Brain microvascular endothelial cell (primary cell): Measurements from ENCODE around the gene SLC44A1.

Experiments used
- DNase-seq: peaks from one replicate; pipeline ENCODE4 v3.0.0-alpha.2; 2020
- H3K27ac ChIP-seq: fragments of 250-450 bp; sonication (Bioruptor Pico); 2 replicates; pipeline ENCODE4 v1.5.1; 2020; ENCODE audit warnings: mild to moderate bottlenecking, moderate library complexity
- H3K27me3 ChIP-seq: fragments of 250-450 bp; sonication (Bioruptor Pico); replicated peaks from 2 replicates; pipeline ENCODE4 v1.5.1; 2020; ENCODE audit warnings: mild to moderate bottlenecking
- H3K36me3 ChIP-seq: fragments of 250-450 bp; sonication (Bioruptor Pico); replicated peaks from 2 replicates; pipeline ENCODE4 v1.5.1; 2020; ENCODE audit warnings: mild to moderate bottlenecking
- H3K4me3 ChIP-seq: 2 replicates; pipeline ENCODE4 v1.5.1; 2011; ENCODE audit warnings: low read depth, mild to moderate bottlenecking, control low read depth, low read length, moderate library complexity
- in situ Hi-C: cut with HindIII; loops from 2 replicates; pipeline ENCODE4 v1.10.0; 2017; ENCODE audit warnings: low sequenced_read_pairs, low pct_ligation_motif_present
- TF ChIP-seq, protein P1 (sequence below): IDR thresholded peaks from 2 replicates; pipeline ENCODE4 v1.5.1; 2011; ENCODE audit warnings: low read depth, mild to moderate bottlenecking, moderate library complexity, low read length, control low read depth, inconsistent platforms; ENCODE audit errors: missing control alignments

The SLC44A1 gene

DNA sequence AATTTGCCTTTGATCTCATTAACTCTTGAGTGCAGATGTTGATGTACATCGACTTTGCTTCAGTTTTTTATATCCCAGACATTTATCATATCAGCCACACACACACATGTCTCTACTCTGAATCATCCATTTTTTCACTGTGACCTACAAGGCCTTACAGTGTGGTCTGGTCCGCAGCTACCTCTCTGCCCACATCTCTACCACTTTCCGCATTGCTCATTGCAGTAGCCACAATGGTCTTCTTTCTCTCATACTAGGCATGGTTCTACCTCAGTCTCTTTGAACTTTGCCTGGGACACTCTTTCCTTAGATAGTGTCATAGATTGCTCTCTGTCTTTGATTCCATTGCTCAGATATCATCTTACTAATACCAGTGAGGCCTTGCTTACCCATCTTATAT, 115.4 kb downstream of the SLC44A1 start:
- H3K4me3 ChIP-seq, result no peak overlapping the region
- TF ChIP-seq, protein P1, sequence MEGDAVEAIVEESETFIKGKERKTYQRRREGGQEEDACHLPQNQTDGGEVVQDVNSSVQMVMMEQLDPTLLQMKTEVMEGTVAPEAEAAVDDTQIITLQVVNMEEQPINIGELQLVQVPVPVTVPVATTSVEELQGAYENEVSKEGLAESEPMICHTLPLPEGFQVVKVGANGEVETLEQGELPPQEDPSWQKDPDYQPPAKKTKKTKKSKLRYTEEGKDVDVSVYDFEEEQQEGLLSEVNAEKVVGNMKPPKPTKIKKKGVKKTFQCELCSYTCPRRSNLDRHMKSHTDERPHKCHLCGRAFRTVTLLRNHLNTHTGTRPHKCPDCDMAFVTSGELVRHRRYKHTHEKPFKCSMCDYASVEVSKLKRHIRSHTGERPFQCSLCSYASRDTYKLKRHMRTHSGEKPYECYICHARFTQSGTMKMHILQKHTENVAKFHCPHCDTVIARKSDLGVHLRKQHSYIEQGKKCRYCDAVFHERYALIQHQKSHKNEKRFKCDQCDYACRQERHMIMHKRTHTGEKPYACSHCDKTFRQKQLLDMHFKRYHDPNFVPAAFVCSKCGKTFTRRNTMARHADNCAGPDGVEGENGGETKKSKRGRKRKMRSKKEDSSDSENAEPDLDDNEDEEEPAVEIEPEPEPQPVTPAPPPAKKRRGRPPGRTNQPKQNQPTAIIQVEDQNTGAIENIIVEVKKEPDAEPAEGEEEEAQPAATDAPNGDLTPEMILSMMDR, result no peak
- peak; percentile 73 for DNase-seq
- H3K27ac ChIP-seq, result no peak overlapping the region
- H3K27me3 ChIP-seq, result no peaks in the 10 kb centered on the region
- in situ Hi-C loops, result no loop called here
- H3K36me3 ChIP-seq, result no peaks in the 10 kb centered on the region

DNA sequence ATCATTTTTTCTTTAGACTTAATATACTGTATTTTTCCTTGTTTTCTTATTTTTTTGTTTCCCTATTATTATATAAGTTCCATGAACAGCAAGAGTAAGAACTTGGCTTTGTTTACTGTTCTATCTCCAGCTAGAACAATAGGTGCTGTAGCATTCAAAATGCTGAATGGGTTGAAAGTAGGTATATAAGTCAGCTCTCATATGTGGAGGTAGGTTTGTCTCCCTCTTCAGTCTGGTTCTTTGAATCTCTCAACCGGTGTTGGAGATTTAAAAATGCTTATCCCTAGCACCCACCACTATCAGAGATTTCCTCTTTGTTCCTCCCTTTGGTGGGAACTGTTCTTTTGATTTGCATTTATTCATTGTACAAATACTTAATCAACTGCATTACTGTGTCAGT, 115.9 kb downstream of the SLC44A1 start:
- Histone ChIP-seq H3K4me3 (no peak overlapping the region), H3K27me3 (no peaks in the 10 kb centered on the region), H3K36me3 (no peaks in the 10 kb centered on the region), H3K27ac (no peak overlapping the region)
- no peak for DNase-seq
- in situ Hi-C loops, result no loop called here
- TF ChIP-seq, protein P1, result no peak

GRCh38 chr9:105361873-105362272, 117.4 kb downstream of the SLC44A1 start:
- no peak for DNase-seq
- Histone ChIP-seq H3K4me3 (no peak overlapping the region), H3K27ac (no peak overlapping the region), H3K27me3 (no peaks in the 10 kb centered on the region), H3K36me3 (no peaks in the 10 kb centered on the region)
- in situ Hi-C loops, result no loop called here
- TF ChIP-seq, protein P1, result no peak

- Histone ChIP-seq H3K4me3 (no peak overlapping the region), H3K27me3 (no peaks in the 10 kb centered on the region), H3K27ac (no peak overlapping the region), H3K36me3 (no peaks in the 10 kb centered on the region)
- in situ Hi-C loops, result no loop called here
- no peak for DNase-seq
- TF ChIP-seq, protein P1, result no peak
Observed at GRCh38 chr9:105362470-105362869, 118.0 kb downstream of the SLC44A1 start.

GRCh38 chr9:105363837-105364236, 119.4 kb downstream of the SLC44A1 start:
- TF ChIP-seq, protein P1, result no peak
- no peak overlapping the region for H3K27ac ChIP-seq
- H3K27me3 ChIP-seq, result no peaks in the 10 kb centered on the region
- no peak for DNase-seq
- no peak overlapping the region for H3K4me3 ChIP-seq
- no peaks in the 10 kb centered on the region for H3K36me3 ChIP-seq
- in situ Hi-C loops, result no loop called here

- Histone ChIP-seq H3K4me3 (no peak overlapping the region), H3K36me3 (peaks cover 2% of the 10 kb centered on the region), H3K27me3 (no peaks in the 10 kb centered on the region), H3K27ac (no peak overlapping the region)
- TF ChIP-seq, protein P1, result no peak
- in situ Hi-C loops, result no loop called here
- DNase-seq, result no peak
Observed at GRCh38 chr9:105369911-105370310, 125.5 kb downstream of the SLC44A1 start.
